Measurements from ENCODE around the gene CHRNE.

DNA sequence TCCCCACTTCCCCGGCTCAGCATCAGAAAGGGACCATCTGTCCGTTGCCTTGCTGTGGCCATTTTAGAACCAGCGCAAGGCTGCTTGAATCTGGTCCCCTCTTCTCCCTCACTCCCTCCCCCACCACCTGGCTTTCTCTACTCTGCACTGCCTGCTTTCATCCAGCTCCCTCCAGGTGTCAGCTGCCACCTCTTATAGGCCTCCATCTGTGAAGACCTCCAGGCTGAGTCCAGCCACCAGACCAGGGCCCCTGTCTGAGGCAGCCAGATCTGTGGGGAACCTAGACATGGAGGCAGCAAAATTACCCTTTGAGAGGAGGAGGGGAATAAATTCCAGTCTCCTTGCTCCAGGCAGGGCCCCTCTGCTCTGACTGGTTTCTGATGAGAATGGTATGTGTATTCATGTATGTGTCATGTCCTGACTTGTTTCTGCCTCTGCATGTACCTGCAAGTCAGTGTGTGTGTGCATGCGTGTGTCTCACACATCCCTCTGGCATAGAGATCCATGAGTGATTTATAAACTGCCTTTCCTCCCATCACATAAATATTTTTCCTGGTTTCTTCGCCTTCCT, 48.7 kb downstream of the CHRNE start:
- TF ChIP-seq, protein P1, sequence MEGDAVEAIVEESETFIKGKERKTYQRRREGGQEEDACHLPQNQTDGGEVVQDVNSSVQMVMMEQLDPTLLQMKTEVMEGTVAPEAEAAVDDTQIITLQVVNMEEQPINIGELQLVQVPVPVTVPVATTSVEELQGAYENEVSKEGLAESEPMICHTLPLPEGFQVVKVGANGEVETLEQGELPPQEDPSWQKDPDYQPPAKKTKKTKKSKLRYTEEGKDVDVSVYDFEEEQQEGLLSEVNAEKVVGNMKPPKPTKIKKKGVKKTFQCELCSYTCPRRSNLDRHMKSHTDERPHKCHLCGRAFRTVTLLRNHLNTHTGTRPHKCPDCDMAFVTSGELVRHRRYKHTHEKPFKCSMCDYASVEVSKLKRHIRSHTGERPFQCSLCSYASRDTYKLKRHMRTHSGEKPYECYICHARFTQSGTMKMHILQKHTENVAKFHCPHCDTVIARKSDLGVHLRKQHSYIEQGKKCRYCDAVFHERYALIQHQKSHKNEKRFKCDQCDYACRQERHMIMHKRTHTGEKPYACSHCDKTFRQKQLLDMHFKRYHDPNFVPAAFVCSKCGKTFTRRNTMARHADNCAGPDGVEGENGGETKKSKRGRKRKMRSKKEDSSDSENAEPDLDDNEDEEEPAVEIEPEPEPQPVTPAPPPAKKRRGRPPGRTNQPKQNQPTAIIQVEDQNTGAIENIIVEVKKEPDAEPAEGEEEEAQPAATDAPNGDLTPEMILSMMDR (IDR thresholded peaks at IDR 0.05), result no peak
- TF ChIP-seq POLR2A (IDR thresholded peaks at IDR 0.05), result no peak

All from adrenal gland (tissue), 5 donors.